HPDE6-E6E7 (cell line): Measurements from ENCODE around the gene MMP17.

Experiments
- DNase-seq: peaks from one replicate; pipeline ENCODE4 v3.0.0; 2011; ENCODE audit warnings: missing footprints; ENCODE audit errors: extremely low spot score

Gene MMP17

GRCh38 chr12:131829791-131830334 lies 1.7 kb downstream of the MMP17 start:
- DNase-seq: no peak

GRCh38 chr12:131830335-131830913 lies 2.2 kb downstream of the MMP17 start:
- DNase-seq: peak; percentile 64

DNA sequence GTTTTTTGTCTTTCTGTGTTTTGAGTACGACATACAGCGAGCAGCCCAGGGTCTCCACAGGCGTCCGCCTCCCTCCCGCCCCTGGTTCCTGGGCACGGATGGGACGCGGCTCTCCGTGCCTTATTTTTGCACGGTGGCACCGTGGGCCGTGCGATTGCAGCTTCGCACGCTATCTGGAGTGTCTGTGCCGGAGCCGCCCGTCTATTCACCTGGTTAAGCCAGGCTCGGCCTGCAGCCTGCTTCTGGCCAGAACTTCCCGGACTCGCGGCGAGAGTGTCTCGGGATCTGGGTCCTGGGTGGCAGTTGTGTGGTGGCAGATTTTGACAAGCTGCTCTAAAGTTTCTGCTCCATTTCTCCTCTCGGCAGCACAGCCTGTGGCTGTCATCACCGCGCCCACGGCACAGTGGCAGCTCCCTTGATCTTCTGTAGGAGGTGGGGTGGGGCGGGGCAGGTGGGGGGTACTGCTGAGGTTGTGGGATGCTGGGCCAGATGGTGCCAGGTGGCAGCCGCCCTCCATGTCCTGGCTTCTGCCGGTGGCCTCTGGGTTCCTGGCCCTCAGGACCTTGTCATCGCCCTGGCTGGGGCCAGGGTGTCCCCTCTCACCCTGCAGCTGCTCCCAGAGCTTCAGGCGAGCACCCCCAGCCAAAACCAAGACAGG lies 2.9 kb downstream of the MMP17 start:
- no peak for DNase-seq

DNA sequence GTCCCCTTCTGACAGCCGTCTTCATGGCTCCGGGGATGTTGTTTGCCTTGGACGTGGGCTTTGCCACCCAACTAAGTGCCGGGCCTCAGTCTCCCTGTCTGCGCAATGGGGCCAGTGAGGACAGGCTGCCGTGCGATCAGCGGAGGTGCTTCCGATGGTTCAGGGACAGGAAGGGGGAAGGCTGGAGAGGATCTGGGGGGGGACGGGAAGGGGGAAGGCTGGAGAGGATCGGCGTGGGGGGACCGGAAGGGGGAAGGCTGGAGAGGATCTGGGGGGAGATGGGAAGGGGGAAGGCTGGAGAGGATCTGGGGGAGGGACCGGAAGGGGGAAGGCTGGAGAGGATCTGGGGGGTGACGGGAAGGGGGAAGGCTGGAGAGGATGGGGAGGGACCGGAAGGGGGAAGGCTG lies 3.4 kb downstream of the MMP17 start:
- DNase-seq: no peak

GRCh38 chr12:131832321-131833231 lies 4.4 kb downstream of the MMP17 start:
- DNase-seq: no peak

DNA sequence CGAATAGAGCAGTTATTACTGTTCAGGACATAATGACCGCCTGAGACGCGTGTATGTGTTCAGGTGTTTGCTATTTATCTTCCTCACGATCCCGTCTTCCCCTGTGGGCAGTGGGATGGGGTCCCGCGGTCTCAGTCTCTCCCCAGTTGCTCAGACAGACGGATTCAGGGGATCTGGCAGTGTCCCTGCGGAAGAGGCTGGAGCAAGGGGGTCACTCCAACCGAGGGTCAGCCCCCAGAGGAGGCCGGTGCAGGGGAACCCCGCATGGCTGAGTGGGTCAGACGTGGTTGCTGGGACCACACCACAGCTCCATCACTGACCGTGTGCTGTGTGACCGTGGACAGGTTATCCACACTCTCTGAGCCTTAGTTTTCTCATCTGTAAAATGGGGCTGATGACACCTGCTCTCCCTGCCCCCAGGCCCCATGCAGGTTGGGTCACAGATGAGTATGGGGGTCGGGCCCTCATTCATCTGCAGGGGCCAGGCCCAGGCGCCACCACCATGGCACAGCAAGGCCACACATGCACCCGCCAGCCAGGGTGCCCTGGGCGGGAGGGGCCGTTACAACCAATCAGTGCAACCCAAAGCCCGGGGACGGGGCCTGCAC lies 5.2 kb downstream of the MMP17 start:
- no peak for DNase-seq

DNA sequence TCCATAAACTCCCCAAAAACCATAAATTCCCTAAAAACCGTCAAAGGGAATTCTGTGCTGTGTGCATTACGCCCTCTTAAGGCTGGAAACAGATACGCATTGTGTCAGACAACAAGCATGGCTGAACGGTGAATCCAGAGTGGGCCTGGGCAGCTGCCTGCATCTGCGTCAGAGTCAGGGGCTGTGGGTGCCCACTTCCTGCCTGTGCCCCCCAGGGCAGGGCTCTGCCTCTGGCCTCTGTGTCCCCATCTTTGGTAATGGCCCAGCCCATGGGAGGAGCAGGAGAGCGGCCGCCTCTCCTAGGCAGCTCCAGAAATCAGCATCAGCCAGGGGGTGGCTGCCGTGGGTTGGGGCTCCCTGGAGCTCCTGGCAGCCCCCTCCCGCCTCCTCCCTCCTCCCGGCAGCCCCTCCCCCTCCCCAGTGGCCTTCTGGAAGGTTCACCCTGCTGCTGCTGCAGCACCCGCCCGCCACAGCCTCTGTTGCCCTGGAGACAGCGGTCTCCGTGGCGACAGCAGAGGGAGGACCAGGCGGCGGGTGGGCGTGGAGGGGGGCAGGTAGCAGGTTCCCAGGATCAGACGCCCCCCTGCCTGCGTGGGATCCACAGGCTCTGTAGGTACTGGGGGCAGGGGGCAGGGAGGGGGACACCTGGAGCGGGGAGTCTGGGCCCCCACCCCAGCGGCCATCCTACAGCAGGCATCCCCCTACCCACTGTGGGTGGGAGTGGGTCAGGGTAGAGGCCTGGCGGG lies 5.9 kb downstream of the MMP17 start:
- DNase-seq: no peak

GRCh38 chr12:131834798-131835615 lies 6.8 kb downstream of the MMP17 start:
- no peak for DNase-seq

- DNase-seq: no peak
Measured at GRCh38 chr12:131835616-131836171, 7.5 kb downstream of the MMP17 start.

DNA sequence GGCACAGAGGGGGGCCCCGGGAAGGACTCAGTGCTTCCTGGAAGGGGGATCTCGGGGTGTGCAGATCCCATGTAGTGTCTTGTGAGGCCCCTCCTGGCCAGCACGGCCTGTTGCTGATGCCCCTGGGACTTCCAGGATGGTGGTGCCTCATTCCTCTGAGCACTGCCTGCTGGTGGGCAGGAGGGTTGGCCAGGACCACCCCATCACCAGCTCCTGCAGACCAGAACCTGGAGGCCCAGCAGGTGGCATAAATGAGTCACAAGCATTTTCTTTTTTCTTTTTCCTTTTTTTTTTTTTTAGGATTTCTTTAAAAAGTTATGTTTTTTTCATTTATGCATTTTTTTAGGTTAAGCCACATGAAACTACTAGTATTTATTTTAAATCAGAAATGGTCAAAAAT lies 8.0 kb downstream of the MMP17 start:
- no peak for DNase-seq

GRCh38 chr12:131836714-131837397 lies 8.7 kb downstream of the MMP17 start:
- no peak for DNase-seq

- DNase-seq: no peak
Measured at GRCh38 chr12:131840643-131841416, 12.6 kb downstream of the MMP17 start.

DNA sequence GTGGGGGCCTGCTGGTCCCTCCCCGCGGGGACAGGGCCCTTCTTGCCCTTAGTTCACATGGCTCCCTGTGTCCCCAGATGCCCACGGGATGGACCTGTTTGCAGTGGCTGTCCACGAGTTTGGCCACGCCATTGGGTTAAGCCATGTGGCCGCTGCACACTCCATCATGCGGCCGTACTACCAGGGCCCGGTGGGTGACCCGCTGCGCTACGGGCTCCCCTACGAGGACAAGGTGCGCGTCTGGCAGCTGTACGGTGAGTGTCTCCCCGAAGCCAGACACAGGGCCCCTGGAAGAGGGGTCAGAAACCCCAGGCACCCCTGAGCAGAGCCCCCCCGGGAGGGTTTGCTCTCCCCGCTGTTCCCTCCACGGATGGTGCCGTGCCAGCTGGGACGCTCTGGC lies 13.4 kb downstream of the MMP17 start:
- no peak for DNase-seq

GRCh38 chr12:131842169-131842568 lies 14.0 kb downstream of the MMP17 start:
- no peak for DNase-seq

- DNase-seq: no peak
Measured at GRCh38 chr12:131843527-131843926, 15.3 kb downstream of the MMP17 start.

DNA sequence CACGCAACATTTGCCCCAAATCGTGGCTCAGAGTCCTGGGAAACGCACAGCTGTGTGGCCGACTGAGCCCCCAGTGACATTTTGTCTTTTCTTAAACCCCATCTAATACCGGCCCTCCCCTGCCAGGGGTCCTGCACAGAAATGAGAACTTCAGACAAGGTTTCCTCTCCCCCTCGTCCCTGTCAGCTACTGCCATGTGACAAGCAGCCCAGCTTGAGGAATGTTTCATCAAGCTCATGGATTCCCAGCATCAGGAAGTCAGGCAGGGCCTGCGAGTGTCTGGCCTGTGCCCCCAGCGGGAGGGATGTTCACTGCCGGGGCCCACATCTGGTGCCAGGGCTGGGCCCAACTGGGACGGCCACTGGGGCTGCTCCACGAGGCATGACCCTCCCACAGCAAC lies 15.9 kb downstream of the MMP17 start:
- DNase-seq: no peak

DNA sequence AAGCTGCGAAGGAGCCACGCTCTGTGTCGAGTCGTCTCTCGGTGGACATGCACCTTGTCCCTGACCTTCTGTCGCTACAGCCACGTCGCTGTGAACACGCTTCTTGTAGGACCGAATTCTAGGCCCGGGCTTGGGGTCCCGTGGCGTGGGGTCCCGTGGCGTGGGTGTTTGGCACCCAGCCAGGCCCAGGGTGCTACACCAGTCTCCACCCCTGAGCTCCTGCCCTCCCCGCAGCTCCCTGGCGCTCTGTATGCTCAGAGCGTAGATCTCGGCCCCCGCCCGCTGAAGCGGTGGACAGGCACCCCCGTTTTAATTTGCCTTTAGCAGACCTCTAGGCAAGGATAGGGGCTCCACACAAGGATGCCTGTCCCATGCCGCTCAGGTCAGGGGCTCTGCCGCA lies 16.5 kb downstream of the MMP17 start:
- DNase-seq: no peak

GRCh38 chr12:131845121-131845520 lies 16.9 kb downstream of the MMP17 start:
- DNase-seq: no peak

GRCh38 chr12:131847456-131847855 lies 19.3 kb downstream of the MMP17 start:
- no peak for DNase-seq
